Measurements from ENCODE around the gene BIRC6.

- TF ChIP-seq CTCF (IDR thresholded peaks at IDR 0.05; ENCODE audit: low read length), result no peak
- no peak for TF ChIP-seq EZH2 (IDR thresholded peaks at IDR 0.05; ENCODE audit: borderline replicate concordance, low read length)
Observed at GRCh38 chr2:32656069-32656468, 299.2 kb downstream of the BIRC6 start.

Measured in OCI-LY1 (cell line).